Thyroid gland (tissue), 4 donors: ENCODE measurements around the gene HIVEP3. TPM values are rescaled to one million over a fixed set of nuclear protein-coding genes. Genes with fewer than 3 reads are reported as not detected.

Experiments
- DNase-seq, 2 donors: peaks; one replicate each; pipeline ENCODE4 v3.0.0-alpha.2; 2019
- H3K27ac ChIP-seq, 3 donors: fragments of 200-600 bp; sonication (generic); 1 replicate in 2 of 3; 2 replicates in 1 of 3; pipeline ENCODE4 v1.5.1; 2016 to 2019; ENCODE audit warnings: mild to moderate bottlenecking in 1 of 3, moderate library complexity in 1 of 3
- H3K27me3 ChIP-seq: fragments of 200-600 bp; sonication (generic); one replicate; pipeline ENCODE4 v1.5.1; 2019
- H3K36me3 ChIP-seq, 2 donors: fragments of 200-600 bp; sonication (generic); one replicate each; pipeline ENCODE4 v1.5.1; 2016 to 2019
- H3K4me1 ChIP-seq, 2 donors: fragments of 200-600 bp; sonication (generic); one replicate each; pipeline ENCODE4 v1.5.1; 2017 to 2019
- H3K4me3 ChIP-seq, 3 donors: fragments of 200-600 bp; sonication (generic); replicated peaks in 1 of 3; 1 replicate in 2 of 3; 2 replicates in 1 of 3; pipeline ENCODE4 v1.5.1; 2016; ENCODE audit warnings: mild to moderate bottlenecking in 1 of 3
- H3K9me3 ChIP-seq: fragments of 200-600 bp; sonication (generic); one replicate; pipeline ENCODE4 v1.5.1; 2017
- POLR2A ChIP-seq, 2 donors: fragments of 450-650 bp; IDR thresholded peaks; one replicate each; pipeline ENCODE4 v1.6.1; 2017; ENCODE audit warnings: antibody characterized with exemption in 2 of 2, mild to moderate bottlenecking in 2 of 2, moderate library complexity in 1 of 2
- WGBS, 2 donors: methylation state at CpG; one replicate each; pipeline ENCODE4 v1.1.5; 2017; 5-methylcytosine and 5-hydroxymethylcytosine counted together
- intact Hi-C: fragments of 100-400 bp; cut with DNase I; formaldehyde crosslinking; loops from one replicate; pipeline ENCODE4 v1.15.1; 2023
- total RNA-seq, 4 donors: library from RNA; depleted of rRNA; stranded (reverse); fragments of >200 nt; gene quantifications; one replicate each; pipeline ENCODE4 v1.2.3, GENCODE V29; 2016
- TF ChIP-seq, protein P1 (sequence below), 6 experiments: fragments of 200-600 bp in 3 of 6; fragments of 450-650 bp in 3 of 6; sonication (generic) in 3 of 6; IDR thresholded peaks; one replicate each; pipeline ENCODE4 v1.5.1; 2016 to 2019; ENCODE audit warnings: antibody characterized with exemption in 6 of 6, mild to moderate bottlenecking in 2 of 6, inconsistent platforms in 1 of 6, moderate library complexity in 1 of 6

Gene HIVEP3
- total RNA-seq, 4 donors from 2014 or later = 9.7 to 13.5 (median 12.5) TPM

GRCh38 chr1:41803656-41804055 is 115.1 kb downstream of the HIVEP3 start:
- 87 to 93% methylated on average over 4 of the region's 4 CpGs for WGBS, 2 donors
- DNase-seq = no peak
- intact Hi-C loops = loop anchor here (10.0 kb wide), 1 partner anchor 231 kb away; no protein-coding TSS in a partner anchor
- no peaks in the 10 kb centered on the region for H3K36me3 ChIP-seq
- no peak overlapping the region for H3K4me3 ChIP-seq
- peaks cover 11% of the 10 kb centered on the region in 2 donors for H3K4me1 ChIP-seq
- peak overlapping the region in 1 of 3 donors; percentile 13 for H3K27ac ChIP-seq
- H3K27me3 ChIP-seq = no peaks in the 10 kb centered on the region
- no peaks in the 10 kb centered on the region for H3K9me3 ChIP-seq
- TF ChIP-seq, protein P1, sequence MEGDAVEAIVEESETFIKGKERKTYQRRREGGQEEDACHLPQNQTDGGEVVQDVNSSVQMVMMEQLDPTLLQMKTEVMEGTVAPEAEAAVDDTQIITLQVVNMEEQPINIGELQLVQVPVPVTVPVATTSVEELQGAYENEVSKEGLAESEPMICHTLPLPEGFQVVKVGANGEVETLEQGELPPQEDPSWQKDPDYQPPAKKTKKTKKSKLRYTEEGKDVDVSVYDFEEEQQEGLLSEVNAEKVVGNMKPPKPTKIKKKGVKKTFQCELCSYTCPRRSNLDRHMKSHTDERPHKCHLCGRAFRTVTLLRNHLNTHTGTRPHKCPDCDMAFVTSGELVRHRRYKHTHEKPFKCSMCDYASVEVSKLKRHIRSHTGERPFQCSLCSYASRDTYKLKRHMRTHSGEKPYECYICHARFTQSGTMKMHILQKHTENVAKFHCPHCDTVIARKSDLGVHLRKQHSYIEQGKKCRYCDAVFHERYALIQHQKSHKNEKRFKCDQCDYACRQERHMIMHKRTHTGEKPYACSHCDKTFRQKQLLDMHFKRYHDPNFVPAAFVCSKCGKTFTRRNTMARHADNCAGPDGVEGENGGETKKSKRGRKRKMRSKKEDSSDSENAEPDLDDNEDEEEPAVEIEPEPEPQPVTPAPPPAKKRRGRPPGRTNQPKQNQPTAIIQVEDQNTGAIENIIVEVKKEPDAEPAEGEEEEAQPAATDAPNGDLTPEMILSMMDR (IDR thresholded peaks at IDR 0.05) = no peak
- TF ChIP-seq POLR2A (IDR thresholded peaks at IDR 0.05) = no peak

GRCh38 chr1:41802532-41803501 is 115.9 kb downstream of the HIVEP3 start:
- Histone ChIP-seq H3K27ac (peak overlapping the region in 1 of 3 donors; percentile 13), H3K27me3 (no peaks in the 10 kb centered on the region), H3K36me3 (no peaks in the 10 kb centered on the region), H3K4me1 (peaks cover 11% of the 10 kb centered on the region in 2 donors), H3K9me3 (no peaks in the 10 kb centered on the region), H3K4me3 (no peak overlapping the region)
- TF ChIP-seq, protein P1 (IDR thresholded peaks at IDR 0.05) = no peak
- TF ChIP-seq POLR2A (IDR thresholded peaks at IDR 0.05) = no peak
- intact Hi-C loops = loop anchor here (10.0 kb wide), 1 partner anchor 232 kb away; no protein-coding TSS in a partner anchor
- WGBS, 2 donors = 62 to 86% methylated on average over 4 of the region's 4 CpGs
- DNase-seq = peak; percentile 47 to 61

DNA sequence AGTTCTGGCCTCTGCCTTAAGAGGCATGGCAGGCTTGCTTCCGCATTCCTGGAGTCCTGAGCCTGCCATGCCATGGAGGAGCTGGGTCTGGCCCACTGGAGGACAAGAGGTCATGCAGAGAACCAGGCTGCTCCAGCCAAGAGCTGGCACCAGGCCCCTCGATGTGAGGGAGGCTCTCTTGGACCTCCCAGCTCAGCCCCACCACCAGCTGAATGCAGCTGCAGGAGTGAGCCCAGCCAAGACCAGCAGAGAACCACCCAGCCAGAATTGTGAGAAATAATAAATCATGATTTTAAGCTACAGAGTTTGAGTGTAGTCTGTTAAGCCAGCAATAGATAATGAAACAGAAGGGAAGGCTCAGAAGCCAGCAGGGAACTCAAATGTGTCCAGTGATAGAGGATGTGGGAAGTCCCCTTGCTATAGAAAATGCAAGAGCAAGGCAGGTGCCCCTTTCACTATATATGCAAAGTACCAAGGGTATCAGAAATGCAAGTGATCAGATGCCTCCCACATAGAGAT is 118.4 kb downstream of the HIVEP3 start:
- 71% methylated on average over 2 of the region's 2 CpGs for WGBS, 2 donors
- Histone ChIP-seq H3K36me3 (no peaks in the 10 kb centered on the region), H3K4me1 (peaks cover 11% of the 10 kb centered on the region in 2 donors), H3K27me3 (no peaks in the 10 kb centered on the region), H3K9me3 (no peaks in the 10 kb centered on the region), H3K27ac (no peak overlapping the region), H3K4me3 (no peak overlapping the region)
- TF ChIP-seq POLR2A (IDR thresholded peaks at IDR 0.05) = no peak
- TF ChIP-seq, protein P1 (IDR thresholded peaks at IDR 0.05) = no peak
- DNase-seq = no peak
- intact Hi-C loops = loop anchor here (10.0 kb wide), 1 partner anchor 234 kb away; no protein-coding TSS in a partner anchor

GRCh38 chr1:41799723-41800122 is 119.0 kb downstream of the HIVEP3 start:
- Histone ChIP-seq H3K36me3 (no peaks in the 10 kb centered on the region), H3K27ac (no peak overlapping the region), H3K4me3 (no peak overlapping the region), H3K9me3 (no peaks in the 10 kb centered on the region), H3K4me1 (peaks cover 11% of the 10 kb centered on the region in 2 donors), H3K27me3 (no peaks in the 10 kb centered on the region)
- intact Hi-C loops = loop anchor here (10.0 kb wide), 2 partner anchors 225 to 235 kb away; no protein-coding TSS in a partner anchor
- no peak for DNase-seq
- WGBS, 2 donors = 81% methylated on average over 2 of the region's 2 CpGs
- no peak for TF ChIP-seq POLR2A (IDR thresholded peaks at IDR 0.05)
- TF ChIP-seq, protein P1 (IDR thresholded peaks at IDR 0.05) = no peak
